COLO668 (cell line): ENCODE measurements around the gene RECQL5.

Experiments
- DNase-seq: peaks from one replicate; lab custom pipeline; 2025; ENCODE audit not compliant: unreplicated experiment; lab: John Stamatoyannopoulos, UW

RECQL5 gene

DNA sequence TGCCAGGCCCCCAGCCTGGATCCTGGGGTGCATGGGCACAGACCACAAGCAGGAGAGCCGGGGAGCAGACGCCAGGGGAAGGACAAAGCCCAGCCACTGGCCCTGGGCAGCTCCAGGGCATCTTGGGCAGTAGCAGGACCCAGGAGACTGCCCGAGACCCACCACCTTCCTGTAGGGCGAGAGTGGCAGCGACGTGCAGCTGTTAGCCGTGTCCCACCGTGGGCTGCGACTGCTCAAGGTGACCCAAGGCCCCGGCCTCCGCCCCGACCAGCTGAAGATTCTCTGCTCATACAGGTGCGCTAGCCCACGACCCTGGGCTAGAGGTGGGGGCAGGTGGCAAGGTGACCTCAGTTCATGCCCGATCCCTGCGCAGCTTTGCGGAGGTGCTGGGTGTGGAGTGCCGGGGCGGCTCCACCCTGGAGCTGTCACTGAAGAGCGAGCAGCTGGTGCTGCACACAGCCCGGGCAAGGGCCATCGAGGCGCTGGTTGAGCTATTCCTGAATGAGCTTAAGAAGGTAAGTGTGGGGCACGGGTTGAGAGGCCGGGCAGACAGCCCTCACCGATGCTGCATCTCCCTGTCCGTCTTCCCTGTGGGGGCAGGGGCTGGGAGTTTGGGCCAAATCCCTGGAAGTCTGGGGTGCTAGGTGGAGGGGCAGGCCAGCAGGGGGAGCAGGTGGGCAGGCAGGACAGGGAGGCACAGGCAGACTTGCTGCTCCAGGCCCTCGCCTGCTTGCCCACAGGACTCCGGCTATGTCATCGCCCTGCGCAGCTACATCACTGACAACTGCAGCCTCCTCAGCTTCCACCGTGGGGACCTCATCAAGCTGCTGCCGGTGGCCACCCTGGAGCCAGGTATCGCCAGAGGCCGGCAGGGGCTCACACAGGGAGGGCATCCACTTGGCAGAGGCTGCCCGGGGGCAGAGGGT, 47.2 kb downstream of the RECQL5 start:
- peak; percentile 23 for DNase-seq

DNA sequence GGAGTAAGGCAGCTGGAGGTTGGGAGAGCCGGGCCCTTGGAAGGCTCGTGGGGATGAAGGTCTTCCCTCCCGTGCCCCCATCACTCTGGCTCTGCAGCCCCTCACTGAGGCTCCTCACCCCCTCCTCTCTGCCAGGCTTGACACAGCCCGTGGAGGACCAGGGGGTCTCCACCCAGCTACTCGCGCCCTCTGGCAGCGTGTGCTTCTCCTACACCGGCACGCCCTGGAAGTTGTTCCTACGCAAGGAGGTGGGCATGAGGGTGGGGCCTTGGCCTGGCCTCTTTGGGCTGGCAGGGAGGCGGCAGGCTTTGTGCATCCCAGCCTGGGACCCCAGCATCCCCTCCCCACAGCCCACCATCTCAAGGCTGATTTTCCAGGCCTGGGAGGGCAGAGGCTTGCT, 49.3 kb downstream of the RECQL5 start:
- DNase-seq, result no peak

- no peak for DNase-seq
Observed at GRCh38 chr17:75617218-75617617, 49.7 kb downstream of the RECQL5 start.

DNA sequence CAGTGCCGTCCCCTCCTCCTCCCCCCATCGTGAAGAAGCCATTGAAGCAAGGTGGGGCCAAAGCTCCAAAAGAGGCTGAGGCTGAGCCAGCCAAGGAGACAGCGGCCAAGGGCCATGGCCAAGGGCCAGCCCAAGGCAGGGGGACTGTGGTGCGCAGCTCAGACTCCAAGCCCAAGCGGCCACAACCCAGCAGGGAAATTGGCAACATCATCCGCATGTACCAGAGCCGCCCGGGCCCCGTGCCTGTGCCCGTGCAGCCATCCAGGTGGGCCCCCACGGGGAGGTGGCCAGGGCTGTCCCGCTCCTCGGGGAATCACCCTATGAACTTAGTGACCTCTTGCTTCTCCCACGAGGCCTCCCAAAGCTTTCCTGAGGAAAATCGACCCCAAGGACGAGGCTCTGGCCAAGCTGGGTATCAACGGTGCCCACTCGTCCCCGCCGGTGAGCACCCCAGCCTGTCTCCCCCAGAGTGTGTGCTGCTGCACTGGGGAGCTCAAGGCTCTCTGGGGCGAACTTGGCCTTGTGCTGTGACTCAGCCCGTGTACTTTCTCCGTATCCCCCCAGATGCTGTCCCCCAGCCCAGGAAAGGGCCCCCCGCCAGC, 50.3 kb downstream of the RECQL5 start:
- no peak for DNase-seq

DNA sequence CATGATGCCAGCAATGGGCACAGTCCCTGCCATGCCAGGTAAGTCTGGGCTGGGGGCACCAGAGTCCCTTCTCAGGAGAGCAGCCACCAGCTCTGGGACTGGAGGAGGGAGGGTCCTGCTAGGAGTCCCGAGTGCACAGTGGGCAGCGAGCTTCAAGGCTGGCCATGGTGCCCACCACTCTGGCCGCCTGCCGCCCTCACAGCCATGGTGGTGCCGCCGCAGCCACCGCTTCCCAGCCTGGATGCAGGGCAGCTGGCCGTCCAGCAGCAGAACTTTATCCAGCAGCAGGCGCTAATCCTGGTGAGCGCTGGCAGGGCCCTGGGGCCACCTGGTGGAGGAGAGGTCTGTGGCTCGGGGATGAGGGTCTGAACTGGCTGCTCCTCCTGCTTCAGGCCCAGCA, 51.7 kb downstream of the RECQL5 start:
- no peak for DNase-seq

DNA sequence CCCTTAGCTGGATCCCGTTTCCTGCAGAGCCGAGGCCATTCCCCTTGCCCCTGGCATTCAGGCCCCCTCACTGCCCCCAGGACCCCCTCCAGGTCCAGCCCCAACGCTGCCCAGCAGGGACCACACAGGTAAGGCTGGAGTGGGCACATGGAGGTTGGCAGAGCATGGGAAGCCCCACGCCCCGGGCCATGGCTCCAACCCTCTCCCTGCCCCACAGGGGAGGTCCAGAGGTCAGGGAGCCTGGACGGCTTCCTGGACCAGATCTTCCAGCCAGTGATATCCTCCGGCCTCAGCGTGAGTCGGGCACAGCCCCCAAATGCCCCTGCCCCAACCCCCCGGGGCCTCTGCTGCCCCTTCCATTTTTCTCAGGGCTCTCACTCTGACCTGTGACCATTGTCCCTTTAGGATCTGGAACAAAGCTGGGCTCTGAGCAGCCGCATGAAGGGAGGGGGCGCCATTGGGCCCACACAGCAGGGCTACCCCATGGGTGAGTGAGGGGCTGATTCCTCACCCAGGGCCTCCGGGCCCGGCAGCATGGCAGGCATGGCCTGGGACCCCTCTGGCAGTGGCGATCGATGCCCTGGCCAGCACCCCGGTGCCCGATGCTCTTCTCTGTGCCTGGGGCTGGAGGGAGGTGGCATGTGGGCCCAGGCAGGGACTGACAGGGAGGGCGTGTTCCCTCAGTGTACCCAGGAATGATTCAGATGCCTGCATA, 52.2 kb downstream of the RECQL5 start:
- DNase-seq, result no peak

- no peak for DNase-seq
Observed at GRCh38 chr17:75614006-75614405, 52.9 kb downstream of the RECQL5 start.

- DNase-seq, result no peak
Observed at GRCh38 chr17:75612906-75613626, 53.9 kb downstream of the RECQL5 start.

- DNase-seq, result no peak
Observed at GRCh38 chr17:75611851-75612429, 55.0 kb downstream of the RECQL5 start.

GRCh38 chr17:75610103-75610984, 56.6 kb downstream of the RECQL5 start:
- DNase-seq, result peak; percentile 23

- no peak for DNase-seq
Observed at GRCh38 chr17:75607086-75607485, 59.9 kb downstream of the RECQL5 start.

- DNase-seq, result no peak
Observed at GRCh38 chr17:75605790-75606189, 61.2 kb downstream of the RECQL5 start.

GRCh38 chr17:75604034-75604695, 62.8 kb downstream of the RECQL5 start:
- DNase-seq, result no peak

DNA sequence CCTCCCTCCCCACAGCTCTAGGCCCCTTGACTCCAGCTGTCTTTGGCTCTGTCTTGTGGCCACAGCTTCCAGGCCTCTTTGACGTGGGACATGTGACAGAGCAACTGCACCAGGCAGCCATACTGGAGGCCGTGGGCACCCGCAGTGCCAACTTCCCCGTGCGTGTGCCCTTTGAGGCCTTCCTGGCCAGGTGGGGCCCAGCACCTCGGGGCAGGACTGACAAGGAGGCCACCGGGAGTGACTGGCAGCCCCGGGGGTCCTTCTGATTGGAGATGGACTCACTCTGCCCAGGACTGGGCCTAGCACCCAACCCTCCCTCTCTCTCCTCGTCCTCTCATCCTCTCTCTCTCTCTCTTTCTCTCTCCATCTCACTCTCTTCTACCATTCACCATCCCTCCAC, 63.8 kb downstream of the RECQL5 start:
- no peak for DNase-seq

DNA sequence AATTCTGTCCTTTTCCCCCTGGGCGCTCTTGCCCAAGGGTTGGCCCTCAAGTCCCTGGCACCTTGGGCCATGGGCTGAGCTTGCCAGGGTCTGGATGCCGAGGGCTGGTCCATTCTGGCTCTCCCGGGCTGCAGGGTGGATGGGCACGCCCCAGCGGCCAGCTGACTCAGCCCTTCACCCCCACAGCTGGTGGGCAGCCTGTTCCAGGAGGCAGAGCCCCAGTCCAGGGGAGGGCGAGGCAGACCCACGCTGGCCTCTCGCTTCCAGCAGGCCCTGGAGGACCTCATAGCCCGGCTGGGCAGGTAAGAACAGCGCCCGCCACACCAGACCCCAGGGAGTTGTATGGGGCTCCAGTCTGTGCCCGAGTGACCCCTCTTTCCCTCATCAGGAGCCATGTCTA, 64.3 kb downstream of the RECQL5 start:
- DNase-seq, result no peak

GRCh38 chr17:75601057-75601987, 65.6 kb downstream of the RECQL5 start:
- DNase-seq, result peak; percentile 66

DNA sequence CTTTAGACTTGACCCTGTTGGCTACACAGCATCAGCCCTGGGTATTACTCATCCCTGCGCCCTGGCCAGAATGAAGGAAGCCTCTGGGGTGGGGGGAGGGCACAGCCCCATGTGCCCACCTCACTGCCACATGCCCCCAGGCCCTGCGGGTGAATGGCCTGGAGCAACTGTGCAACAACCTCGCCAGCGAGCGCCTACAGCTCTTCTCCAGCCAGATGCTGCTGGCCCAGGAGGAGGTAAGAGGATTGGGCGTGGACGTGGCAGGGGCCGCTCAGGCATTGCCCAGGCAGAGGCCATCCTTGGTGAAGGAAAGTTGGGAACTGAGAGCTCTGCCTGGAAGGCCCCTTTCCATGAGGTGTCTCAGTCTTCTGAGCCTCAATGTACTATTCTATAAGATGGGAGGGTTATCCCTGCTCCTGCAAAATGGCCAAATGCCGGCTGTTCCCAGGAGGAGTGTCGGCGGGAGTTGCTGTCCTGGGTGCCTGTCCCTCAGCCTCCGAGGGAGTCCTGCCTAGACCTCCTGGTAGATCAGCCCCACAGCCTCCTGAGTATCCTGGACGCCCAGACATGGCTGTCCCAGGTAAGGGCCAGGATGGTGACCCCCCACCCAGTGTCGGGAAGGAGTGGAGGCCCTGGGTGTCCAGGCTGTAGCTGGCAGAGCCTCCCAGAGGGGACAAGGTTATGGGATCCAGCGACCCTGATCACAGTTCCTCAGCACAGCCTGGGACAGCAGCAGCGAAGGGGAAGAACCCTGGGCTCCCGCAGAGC, 70.5 kb downstream of the RECQL5 start:
- no peak for DNase-seq

GRCh38 chr17:75595920-75596313, 71.0 kb downstream of the RECQL5 start:
- DNase-seq, result no peak
